NCI-H2107 (cell line): ENCODE measurements around the gene GALNT13.

Experiments
- DNase-seq: peaks from one replicate; lab custom pipeline; 2025; lab: John Stamatoyannopoulos, UW

The GALNT13 gene

GRCh38 chr2:153944800-153945199, 73.1 kb downstream of the GALNT13 start:
- DNase-seq: no peak

DNA sequence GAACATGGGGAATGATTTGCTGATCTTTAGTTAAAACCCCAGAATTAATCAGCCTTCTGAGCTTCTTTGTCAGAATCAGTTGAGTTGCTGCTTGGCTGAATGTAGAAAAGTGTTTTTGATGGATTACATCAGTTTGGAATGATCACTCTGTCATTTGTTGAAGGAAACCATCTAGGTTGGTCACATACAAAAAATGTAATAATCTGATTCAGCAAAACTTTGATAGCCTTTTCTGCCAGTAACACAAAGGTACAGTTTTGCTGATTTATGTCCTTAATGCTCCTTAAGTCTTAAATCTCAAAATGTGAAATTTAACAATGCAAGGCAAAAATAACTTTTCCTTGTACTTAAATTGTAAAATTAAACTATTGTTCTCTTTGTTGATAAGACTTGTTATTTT, 74.3 kb downstream of the GALNT13 start:
- no peak for DNase-seq

DNA sequence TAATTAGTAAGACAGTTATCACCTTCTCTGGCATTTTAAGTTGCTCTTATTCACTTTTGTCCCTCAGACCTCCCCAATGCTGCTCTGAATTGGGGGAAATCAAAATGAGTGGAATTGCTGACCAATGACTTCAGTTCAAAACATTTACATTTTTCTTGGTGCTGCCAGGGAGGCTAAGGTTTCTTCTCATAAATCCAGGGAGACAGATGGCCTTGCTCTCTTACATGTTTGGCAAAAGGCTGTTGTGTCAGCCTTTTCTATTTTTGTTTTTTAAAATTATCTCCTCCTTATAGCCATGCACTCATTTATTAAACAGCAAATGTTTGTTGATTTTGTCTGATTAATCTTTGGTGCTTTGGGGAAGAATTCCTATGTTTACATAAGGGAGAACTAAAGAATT, 82.0 kb downstream of the GALNT13 start:
- DNase-seq: no peak

DNA sequence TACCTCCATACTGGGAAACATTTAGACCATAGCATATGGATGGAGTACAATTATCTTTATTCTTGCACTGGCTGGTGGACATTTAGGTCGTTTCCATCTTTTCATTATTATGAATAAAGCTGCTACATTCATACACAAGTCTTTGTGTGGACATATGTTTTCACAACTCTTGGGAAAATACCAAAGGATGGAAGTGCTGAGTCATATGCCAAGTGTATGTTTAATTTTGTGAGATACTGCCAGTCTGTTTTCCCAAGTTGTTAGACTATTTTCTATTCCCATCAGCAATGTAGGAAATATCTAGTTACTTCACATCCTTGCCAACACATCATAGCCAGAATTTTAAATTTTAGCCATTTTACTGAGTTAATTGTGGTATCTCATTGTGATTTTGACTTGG, 91.5 kb downstream of the GALNT13 start:
- no peak for DNase-seq

- DNase-seq: no peak
These were observed 95.7 kb downstream of the GALNT13 start for GRCh38 chr2:153967248-153967973.

DNA sequence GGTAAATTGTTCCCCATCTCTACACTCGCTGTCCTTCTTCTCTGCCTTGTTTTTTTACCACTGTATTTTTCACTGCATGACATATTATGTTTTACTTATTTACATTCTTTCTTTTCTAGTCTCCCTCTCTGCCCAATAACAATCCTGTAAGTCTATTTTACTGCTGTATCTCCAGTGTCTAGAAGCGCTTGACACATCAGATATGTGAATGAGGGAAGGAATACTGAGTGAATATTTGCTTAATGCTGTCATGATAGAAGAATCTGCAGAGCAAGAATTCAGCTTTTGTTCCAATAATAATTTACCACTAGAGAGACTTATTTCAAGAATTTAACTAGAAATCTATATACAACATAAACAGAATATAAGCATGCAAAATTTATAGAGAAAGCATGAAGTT, 99.5 kb downstream of the GALNT13 start:
- no peak for DNase-seq

DNA sequence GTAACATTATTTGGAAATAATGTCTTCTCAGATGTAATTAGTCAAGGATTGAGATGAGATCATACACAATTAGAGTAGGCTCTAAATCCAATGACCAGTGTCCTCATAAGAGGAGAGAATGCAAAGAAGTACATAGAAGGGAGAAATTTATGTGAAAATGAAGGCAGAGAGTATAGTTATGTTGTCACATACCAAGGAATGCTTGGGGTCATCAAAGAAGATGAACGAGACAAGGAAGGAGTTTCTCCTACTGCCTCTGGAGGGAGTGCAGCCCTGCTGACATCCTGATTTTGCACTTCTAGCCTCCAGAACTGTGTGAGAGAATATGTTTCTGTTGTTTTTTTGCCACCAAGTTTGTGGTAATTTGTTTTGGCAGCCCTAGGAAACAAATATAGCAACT, 100.1 kb downstream of the GALNT13 start:
- DNase-seq: no peak

DNA sequence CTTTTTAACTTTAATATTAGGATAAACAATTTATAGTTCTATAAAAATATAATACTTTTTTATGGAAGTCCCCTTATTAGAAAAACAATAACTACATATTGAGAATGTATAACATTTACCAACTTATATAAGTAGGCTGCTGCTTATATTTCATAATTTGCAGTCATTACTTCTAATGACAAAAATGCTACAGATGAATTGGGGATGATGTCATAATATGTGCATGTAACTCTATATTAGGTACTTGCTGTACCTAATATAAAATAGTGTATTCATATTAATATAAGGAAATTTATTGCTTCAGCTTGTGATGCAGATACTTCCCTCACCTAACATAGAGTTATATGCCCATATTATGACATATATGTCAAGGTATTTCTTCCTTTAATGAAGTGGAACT, 100.7 kb downstream of the GALNT13 start:
- no peak for DNase-seq

DNA sequence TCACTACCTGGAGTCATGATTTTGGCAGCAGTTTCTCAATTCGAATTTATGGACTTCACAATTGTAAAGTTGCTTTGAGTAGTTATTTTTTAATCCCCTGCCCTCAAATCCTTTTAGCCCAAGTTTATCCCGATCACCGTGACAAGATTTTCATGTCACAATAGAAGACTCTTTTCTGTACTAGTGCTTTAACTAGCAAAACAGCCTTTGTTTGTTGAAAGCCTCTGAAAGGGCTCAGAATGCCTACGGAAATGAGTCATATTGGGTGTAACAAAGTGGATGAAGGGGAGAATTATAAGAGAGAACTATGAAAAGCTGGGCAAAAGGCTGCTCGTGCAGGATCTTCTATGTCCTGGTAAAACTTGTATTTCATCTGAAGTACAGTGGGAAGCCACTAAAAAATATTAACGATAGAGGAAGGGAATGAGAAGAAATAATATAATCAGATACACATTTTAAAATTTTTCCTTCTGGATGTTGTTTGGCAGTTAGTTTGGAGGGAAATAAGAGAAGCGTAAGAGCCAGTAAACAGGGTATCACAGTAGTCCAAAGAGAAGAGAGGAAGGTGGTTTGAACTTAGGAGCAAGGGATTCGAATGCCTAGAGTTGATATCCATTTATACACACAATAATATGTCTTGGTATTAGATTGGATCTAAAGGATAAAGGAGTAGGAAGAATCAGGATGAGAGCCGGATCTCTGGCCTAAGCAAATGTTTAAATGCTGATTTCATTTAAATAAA, 114.9 kb downstream of the GALNT13 start:
- no peak for DNase-seq

DNA sequence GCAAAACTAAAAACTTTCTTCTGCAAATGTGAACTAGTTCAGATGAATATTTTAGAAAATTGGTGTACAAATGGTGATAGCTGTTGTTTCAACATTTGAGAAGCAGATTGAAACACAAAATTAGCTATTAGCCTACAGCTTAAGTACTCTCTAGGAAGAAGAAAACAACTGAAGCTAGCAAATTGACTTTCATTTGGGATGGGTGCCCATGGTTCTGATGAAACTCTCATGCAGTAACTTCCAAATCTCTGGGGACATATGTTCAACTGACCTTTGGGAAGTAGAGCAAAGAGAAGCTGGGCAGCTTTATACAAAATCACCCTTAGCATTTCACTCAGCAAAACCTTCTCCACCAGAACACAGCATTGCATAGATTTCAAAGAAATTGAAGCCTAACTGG, 119.0 kb downstream of the GALNT13 start:
- DNase-seq: no peak

GRCh38 chr2:154013514-154013913, 141.8 kb downstream of the GALNT13 start:
- DNase-seq: no peak

DNA sequence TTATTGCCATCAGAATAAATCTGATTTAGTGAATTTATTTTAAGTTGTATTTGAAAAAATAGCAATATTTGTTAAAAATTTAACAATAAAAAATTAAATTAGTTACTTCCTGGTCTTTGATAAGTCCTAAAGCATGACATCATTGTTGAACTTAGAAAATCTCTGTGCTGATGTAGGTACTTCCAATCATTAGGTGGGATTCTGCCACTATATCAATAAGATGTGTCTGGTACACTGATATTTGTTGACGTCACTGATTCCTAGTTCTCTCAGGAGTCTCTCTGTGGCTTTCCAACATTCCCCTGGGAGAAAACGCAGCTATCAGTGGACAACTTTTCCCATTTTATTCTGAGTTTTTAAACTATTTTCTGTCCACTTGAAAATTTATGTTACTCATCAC, 143.5 kb downstream of the GALNT13 start:
- DNase-seq: no peak

DNA sequence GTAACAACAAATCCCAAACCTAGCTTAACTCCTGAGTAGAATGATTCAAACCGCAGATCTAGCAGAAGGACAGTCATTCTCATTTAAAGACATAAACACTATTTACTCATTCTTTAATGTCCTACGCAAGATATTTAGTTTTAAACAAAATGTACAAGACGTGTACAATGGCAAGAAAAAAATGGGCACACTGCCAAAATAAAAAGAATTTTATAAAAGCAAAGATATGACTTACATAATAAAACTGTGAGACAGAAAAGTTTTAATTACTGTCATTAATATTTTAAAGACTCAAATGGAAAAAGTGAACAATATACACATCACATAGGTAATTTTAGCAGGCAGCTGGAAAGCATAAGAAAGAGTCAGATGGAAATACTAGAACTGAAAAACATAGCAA, 157.8 kb downstream of the GALNT13 start:
- no peak for DNase-seq

DNA sequence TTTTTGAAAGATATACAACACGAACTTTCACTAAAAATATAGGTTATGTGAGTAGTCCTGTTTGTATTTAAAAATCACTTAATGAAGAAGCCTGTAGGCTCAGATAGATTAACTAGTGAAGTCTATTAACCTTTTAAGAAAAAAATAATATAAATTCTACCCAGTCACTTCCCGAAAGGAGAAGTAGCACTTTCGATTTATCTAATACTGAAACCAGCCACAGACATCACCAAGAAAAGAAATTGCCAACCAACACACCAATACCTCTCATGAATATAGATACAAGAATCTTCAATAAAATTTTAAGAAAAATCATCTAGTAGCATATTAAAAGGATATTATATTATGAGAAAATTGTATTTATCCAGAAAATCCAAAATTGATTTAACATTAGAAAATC, 160.5 kb downstream of the GALNT13 start:
- no peak for DNase-seq

- DNase-seq: no peak
These were observed 174.8 kb downstream of the GALNT13 start for GRCh38 chr2:154046493-154046892.

DNA sequence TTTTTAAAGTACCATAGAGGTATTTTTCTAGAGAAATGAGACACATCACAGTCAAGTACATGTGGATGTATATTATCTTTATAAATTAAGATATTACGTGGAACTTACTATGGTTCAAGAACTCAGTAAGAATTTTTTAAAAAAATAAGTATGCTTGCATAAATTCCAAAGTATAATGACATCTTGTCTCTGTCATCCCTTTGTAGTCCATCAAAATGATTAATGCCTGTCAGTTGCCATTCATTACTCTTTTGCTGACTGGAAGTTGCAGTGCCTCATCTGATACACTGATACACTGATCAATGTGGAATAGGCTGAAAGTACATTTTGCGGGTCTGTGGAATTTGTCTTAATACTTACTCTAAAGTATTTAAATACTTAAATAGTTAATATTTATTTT, 177.2 kb downstream of the GALNT13 start:
- DNase-seq: no peak

GRCh38 chr2:154049561-154049960, 177.8 kb downstream of the GALNT13 start:
- no peak for DNase-seq

GRCh38 chr2:154067124-154067523, 195.4 kb downstream of the GALNT13 start:
- no peak for DNase-seq

DNA sequence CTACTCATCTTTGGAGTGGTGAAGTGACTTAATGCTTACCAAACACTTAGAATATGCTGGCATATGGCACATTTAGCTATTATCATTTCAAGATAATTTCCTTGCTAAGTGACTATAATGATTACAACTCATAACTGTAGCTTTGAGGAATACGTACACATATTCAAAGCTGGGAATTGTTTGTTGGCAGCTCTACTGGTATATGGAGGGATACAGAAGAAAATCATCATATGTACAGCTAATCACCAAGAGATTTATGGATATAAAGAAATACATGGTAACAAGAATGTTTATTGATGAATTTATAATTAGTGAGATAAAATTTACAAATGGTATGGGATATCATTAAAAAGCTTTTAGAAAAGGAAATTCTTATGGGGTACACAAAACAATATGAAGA, 207.2 kb downstream of the GALNT13 start:
- no peak for DNase-seq

GRCh38 chr2:154092571-154092970, 220.8 kb downstream of the GALNT13 start:
- DNase-seq: no peak

- no peak for DNase-seq
These were observed 222.1 kb downstream of the GALNT13 start for GRCh38 chr2:154093856-154094255.

DNA sequence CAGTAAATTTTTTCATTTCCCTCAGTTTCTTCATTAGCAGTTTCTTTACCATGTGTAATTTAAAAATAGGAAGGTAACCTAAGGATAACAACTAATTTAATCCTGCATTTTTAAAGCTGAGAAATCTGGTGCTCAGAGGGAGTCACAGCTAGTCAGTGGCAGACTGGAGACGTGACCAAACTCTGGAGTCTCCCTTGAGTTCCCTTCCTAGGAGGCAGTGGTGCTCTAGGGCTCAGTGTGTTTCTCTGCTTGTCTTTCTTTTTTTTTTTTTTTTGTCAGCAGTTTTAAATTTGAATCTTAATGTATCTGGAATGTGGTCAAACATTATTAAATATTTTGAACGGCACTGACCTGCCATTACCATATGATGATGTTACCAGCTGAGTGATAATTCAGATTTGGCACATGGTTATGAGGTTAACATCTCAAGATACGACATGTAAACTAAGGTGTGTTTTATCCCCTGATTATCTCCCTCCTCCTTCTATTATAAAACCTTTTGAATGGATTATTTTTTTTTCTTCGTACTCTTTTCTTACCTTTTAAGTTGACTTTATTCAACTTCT, 226.2 kb downstream of the GALNT13 start:
- DNase-seq: no peak

DNA sequence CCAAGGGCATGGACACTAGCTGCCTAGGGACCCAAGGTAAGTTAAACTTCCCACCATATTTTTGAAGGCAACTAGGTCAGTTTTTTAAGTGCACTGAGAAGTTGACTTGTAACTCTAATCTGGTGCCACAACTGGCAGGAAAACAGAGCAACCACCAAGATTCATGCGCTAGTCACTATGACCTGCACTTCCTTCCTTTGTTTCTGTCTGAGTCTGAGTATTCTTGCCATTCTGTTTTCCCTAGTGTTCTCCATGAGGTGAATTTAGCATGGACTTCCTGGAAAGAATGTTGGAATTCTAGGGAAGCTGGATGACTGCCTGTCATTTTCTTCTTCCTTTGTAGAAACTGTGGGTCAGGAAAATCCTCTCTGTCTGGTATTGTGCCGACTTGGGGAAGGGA, 249.0 kb downstream of the GALNT13 start:
- no peak for DNase-seq
